Measurements from ENCODE around the gene ACOX3. TPM values are rescaled to one million over a fixed set of nuclear protein-coding genes. Genes with fewer than 3 reads are reported as not detected.

The ACOX3 gene
- total and polyA plus RNA-seq, 9 of the 15 experiments (the other 6 are each of a cell fraction or from before 2014, with no cell fraction given), result 0.68 to 7.3 (median 3.7) TPM

DNA sequence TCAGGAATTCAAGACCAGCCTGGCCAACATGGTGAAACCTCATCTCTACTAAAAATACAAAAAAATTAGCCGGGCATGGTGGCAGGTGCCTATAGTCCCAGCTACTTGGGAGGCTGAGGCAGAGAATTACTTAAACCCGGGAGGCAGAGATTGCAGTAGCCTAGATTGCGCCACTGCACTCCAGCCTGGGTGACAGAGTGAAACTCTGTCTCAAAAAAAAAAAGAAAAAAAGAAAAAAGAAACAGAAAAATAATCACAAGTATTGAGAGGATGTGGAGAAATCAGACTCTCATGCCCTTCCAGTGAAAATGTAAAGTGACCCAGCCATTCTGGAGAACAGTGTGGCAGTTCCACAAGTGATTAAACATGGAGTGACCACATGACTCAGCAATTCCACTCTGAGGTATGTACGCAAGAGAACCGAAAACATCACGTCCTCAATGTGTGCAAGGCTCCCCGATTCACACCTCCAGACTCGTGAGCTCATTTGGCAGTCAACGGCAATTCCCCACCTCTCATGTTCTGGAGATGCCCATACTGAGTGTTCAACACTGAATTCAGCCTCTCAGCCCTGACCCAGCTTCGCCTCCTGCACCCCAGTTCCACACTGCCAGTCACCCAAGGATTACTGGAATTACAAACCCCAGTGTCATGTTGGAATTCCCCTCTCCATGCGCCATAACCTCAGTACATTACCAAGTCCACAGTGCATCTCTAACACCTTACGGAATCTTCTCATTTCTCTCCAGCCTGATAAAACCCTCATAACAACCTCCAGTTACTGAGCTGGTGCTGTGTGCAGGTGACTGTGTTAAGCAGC is 21.1 kb downstream of the ACOX3 start (continued):
- TF ChIP-seq, protein P1, sequence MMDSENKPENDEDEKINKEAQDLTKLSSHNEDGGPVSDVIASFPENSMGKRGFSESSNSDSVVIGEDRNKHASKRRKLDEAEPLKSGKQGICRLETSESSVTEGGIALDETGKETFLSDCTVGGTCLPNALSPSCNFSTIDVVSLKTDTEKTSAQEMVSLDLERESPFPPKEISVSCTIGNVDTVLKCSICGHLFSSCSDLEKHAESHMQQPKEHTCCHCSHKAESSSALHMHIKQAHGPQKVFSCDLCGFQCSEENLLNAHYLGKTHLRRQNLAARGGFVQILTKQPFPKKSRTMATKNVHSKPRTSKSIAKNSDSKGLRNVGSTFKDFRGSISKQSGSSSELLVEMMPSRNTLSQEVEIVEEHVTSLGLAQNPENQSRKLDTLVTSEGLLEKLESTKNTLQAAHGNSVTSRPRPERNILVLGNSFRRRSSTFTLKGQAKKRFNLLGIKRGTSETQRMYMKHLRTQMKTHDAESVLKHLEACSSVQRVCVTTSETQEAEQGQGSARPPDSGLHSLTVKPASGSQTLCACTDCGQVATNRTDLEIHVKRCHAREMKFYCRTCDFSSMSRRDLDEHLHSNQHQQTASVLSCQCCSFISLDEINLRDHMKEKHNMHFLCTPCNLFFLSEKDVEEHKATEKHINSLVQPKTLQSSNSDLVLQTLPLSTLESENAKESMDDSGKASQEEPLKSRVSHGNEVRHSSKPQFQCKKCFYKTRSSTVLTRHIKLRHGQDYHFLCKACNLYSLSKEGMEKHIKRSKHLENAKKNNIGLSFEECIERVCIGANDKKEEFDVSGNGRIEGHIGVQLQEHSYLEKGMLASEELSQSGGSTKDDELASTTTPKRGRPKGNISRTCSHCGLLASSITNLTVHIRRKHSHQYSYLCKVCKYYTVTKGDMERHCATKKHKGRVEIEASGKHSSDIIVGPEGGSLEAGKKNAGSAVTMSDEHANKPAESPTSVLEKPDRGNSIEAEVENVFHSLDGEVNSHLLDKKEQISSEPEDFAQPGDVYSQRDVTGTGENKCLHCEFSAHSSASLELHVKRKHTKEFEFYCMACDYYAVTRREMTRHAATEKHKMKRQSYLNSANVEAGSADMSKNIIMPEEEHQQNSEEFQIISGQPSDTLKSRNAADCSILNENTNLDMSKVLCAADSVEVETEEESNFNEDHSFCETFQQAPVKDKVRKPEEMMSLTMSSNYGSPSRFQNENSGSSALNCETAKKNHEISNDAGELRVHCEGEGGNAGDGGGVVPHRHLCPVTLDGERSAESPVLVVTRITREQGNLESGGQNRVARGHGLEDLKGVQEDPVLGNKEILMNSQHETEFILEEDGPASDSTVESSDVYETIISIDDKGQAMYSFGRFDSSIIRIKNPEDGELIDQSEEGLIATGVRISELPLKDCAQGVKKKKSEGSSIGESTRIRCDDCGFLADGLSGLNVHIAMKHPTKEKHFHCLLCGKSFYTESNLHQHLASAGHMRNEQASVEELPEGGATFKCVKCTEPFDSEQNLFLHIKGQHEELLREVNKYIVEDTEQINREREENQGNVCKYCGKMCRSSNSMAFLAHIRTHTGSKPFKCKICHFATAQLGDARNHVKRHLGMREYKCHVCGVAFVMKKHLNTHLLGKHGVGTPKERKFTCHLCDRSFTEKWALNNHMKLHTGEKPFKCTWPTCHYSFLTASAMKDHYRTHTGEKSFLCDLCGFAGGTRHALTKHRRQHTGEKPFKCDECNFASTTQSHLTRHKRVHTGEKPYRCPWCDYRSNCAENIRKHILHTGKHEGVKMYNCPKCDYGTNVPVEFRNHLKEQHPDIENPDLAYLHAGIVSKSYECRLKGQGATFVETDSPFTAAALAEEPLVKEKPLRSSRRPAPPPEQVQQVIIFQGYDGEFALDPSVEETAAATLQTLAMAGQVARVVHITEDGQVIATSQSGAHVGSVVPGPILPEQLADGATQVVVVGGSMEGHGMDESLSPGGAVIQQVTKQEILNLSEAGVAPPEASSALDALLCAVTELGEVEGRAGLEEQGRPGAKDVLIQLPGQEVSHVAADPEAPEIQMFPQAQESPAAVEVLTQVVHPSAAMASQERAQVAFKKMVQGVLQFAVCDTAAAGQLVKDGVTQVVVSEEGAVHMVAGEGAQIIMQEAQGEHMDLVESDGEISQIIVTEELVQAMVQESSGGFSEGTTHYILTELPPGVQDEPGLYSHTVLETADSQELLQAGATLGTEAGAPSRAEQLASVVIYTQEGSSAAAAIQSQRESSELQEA (IDR thresholded peaks at IDR 0.05; ENCODE audit: low read depth), result no peak
- TF ChIP-seq, protein P2, sequence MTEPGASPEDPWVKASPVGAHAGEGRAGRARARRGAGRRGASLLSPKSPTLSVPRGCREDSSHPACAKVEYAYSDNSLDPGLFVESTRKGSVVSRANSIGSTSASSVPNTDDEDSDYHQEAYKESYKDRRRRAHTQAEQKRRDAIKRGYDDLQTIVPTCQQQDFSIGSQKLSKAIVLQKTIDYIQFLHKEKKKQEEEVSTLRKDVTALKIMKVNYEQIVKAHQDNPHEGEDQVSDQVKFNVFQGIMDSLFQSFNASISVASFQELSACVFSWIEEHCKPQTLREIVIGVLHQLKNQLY (CRISPR knock-in tag; conservative IDR thresholded peaks at IDR 0.05), result no peak
- TF ChIP-seq CEBPB (tag; IDR thresholded peaks at IDR 0.05), result peak; percentile 85
- TF ChIP-seq ZNF644 (tag; IDR thresholded peaks at IDR 0.05; ENCODE audit: low read depth), result no peak
- no peak for TF ChIP-seq CCNT2 (IDR thresholded peaks at IDR 0.05; ENCODE audit: borderline replicate concordance, extremely low read depth, insufficient read length, low read depth, low read length)
- TF ChIP-seq CSDE1 (IDR thresholded peaks at IDR 0.05), result no peak
- no peak for TF ChIP-seq HDAC6 (IDR thresholded peaks at IDR 0.05; ENCODE audit: low read depth, low read length)
- no peak for TF ChIP-seq ELF2 (CRISPR knock-in tag; IDR thresholded peaks at IDR 0.05)
- TF ChIP-seq ATF1 (CRISPR knock-in tag; IDR thresholded peaks at IDR 0.05), result no peak
- TF ChIP-seq ATF1 (tag; IDR thresholded peaks at IDR 0.05), result 0 out of 2 replicates have a peak, but pooled peaks have one; percentile 22
- no peak for TF ChIP-seq ZNF232 (CRISPR knock-in tag; IDR thresholded peaks at IDR 0.05)
- TF ChIP-seq, protein P3, sequence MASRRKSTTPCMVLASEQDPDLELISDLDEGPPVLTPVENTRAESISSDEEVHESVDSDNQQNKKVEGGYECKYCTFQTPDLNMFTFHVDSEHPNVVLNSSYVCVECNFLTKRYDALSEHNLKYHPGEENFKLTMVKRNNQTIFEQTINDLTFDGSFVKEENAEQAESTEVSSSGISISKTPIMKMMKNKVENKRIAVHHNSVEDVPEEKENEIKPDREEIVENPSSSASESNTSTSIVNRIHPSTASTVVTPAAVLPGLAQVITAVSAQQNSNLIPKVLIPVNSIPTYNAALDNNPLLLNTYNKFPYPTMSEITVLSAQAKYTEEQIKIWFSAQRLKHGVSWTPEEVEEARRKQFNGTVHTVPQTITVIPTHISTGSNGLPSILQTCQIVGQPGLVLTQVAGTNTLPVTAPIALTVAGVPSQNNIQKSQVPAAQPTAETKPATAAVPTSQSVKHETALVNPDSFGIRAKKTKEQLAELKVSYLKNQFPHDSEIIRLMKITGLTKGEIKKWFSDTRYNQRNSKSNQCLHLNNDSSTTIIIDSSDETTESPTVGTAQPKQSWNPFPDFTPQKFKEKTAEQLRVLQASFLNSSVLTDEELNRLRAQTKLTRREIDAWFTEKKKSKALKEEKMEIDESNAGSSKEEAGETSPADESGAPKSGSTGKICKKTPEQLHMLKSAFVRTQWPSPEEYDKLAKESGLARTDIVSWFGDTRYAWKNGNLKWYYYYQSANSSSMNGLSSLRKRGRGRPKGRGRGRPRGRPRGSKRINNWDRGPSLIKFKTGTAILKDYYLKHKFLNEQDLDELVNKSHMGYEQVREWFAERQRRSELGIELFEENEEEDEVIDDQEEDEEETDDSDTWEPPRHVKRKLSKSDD (conservative IDR thresholded peaks at IDR 0.05; ENCODE audit: low read length), result no peak
- TF ChIP-seq, protein P4, sequence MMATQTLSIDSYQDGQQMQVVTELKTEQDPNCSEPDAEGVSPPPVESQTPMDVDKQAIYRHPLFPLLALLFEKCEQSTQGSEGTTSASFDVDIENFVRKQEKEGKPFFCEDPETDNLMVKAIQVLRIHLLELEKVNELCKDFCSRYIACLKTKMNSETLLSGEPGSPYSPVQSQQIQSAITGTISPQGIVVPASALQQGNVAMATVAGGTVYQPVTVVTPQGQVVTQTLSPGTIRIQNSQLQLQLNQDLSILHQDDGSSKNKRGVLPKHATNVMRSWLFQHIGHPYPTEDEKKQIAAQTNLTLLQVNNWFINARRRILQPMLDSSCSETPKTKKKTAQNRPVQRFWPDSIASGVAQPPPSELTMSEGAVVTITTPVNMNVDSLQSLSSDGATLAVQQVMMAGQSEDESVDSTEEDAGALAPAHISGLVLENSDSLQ (IDR thresholded peaks at IDR 0.05), result no peak
- no peak for TF ChIP-seq ZNF696 (CRISPR knock-in tag; conservative IDR thresholded peaks at IDR 0.05)
- TF ChIP-seq ZFP1 (CRISPR knock-in tag; IDR thresholded peaks at IDR 0.05), result no peak

Measured in K562 (cell line).